ES-I3 (cell line): ENCODE measurements around the gene NDUFA8.

Source experiments
- H3K36me3 ChIP-seq: 2 replicates; pipeline ENCODE4 v1.6.1; 2013; ENCODE audit warnings: mild to moderate bottlenecking, low read length, control low read depth, moderate library complexity; ENCODE audit not compliant: insufficient read depth
- H3K4me1 ChIP-seq: 2 replicates; pipeline ENCODE4 v1.6.1; 2013; ENCODE audit warnings: mild to moderate bottlenecking, control low read depth, low read length; ENCODE audit not compliant: insufficient read depth
- H3K9ac ChIP-seq: 2 replicates; pipeline ENCODE4 v1.6.1; 2013; ENCODE audit warnings: low read depth, mild to moderate bottlenecking, low read length, moderate library complexity
- H3K9me3 ChIP-seq: 2 replicates; pipeline ENCODE4 v1.6.1; 2013; ENCODE audit warnings: mild to moderate bottlenecking, low read length, moderate library complexity; ENCODE audit not compliant: control insufficient read depth, insufficient read depth

Gene NDUFA8

DNA sequence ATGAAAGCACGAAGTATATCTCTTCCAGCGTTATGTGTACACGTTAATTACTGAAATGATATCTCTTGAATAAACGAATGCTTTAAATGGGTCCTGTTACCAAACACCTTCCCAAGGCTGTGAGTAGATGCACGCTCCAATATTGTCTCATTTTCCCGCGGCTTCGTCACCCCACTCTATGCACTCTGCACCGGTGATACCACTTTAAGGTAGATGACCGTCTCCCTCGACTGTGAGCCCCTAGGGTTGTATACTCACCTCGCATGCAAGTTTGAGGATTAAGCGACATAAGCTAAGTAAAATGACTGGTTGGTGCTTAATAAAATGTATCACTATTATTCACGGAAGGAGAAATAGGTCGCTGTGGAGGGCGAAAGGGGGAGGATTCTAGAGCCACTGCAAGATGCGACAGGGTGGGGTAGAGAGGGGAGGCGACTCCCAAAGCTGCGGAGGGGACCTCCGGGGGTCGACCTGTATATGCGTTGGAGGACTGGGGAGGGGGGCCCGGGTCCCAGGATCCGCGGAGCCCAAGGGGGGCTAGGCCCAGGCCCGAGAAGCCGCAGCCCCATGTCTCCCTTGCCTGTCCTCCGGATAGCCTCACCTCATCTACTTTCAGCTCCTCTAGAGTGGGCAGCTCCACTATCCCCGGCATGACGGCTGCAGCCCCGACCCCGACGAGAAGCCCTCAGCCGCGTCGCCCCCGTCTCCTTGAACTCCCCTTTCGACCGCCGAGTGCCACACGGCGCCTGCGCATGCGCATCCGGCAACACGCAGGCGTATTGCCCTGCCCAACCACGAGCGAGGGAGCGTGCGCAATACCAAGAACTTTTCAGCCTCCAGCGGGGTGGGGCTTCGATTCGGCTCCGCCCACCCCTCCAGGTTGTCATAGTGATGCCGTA is at the start of gene NDUFA8, which contains the start of gene MORN5:
Gene NDUFA8 (minus strand): TSS at position 754 of the 899 bp plus-strand sequence. CDS start 102 bp downstream, at position 652.
Gene MORN5 (plus strand): TSS at position 883 of the 899 bp plus-strand sequence. CDS start 65 bp downstream, outside the sequence.
- Histone ChIP-seq H3K4me1 (no peaks in the 10 kb centered on the region), H3K36me3 (no peaks in the 10 kb centered on the region), H3K9ac (peak within 1 kb of the TSS; percentile 82), H3K9me3 (no peaks in the 10 kb centered on the region)

DNA sequence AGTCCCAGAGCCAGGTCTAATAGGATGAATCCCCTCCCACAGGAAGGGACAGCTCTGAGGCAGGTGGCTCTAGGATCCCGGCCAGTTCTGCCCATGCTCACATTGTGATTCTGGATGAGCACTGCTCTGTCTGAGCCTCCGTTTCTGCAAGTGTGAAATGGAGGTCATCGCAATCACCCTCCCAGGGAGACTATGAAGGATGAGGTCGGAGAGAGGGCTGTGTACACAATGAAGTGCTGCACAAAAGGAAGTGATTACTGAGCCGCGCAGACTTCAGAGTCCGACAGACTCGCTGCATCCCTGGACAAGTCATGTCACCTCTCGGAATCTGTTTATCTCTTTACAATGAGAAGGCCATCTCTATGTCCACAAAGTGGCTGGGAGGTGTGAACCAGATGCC is 47.5 kb upstream of the NDUFA8 start:
- no peak overlapping the region for H3K9ac ChIP-seq

DNA sequence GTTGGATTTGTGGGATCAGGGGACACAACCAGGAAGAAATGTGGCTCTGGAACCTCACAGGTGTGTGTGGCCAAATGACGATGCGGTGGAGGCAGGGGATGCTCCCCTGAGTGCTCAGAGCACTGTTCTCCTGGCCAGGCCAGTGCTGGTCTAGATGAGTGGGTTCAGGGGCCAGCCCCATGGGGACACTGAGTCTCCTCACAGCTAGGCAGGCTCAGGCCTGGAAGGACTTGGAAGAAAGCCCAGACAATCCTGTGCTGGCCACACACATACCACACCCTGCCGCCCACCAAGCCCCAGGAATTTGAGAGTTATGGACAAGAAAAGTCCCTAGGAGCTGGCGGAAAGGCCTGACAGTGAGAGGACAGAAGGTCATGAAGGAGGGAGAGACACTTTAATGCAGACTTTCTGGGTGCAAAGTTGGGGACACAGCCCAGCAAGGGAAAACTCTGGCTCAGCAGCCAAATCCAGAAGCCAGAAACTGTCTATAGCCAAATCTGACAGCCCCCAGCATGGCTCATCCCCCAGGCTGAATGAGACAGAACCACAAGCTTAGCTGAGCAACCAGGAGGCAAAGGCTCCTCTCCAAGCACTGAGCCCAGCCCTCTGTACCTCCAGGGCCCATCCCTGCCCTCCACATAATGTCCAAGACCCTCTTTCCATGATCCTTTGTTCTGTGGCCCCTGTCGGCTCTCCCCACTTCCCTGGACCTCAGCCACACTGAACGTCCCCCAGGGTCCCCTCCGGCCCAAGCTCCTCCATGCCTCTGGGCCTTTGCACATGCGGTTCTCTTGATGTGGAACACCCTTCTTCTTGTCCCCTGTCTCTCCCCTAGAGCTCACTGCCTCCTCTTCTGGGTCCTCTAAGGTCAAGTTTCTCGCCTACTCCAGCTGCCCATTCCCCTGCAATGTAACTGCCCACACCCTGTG is 46.8 kb upstream of the NDUFA8 start:
- Histone ChIP-seq H3K36me3 (no peaks in the 10 kb centered on the region), H3K4me1 (peaks cover 6% of the 10 kb centered on the region; the same call in 1 of the 2 replicates), H3K9me3 (no peaks in the 10 kb centered on the region), H3K9ac (no peak overlapping the region)

More for the DNA sequence above, 47.5 kb upstream of the NDUFA8 start:
- Histone ChIP-seq H3K36me3 (no peaks in the 10 kb centered on the region), H3K4me1 (peaks cover 6% of the 10 kb centered on the region; the same call in 1 of the 2 replicates), H3K9me3 (no peaks in the 10 kb centered on the region)

DNA sequence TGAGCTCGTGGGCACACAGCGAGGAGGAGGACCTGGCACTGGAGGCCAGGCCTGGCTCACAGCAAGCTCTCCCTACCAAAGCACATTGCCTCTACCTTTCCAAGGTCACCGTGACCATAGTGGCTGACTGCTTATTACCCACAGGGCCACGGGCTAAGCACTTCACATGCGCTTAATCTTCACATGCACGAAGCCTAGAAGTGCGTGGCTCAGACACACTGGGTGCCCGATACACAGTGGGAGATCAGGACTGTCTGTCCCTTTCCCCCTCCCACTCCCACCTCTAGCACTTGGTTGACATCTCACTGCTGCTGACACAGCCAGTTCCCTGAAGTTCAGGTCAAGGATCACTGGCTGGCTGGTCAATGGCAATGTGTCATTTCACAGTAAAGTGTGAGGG is 45.6 kb upstream of the NDUFA8 start:
- no peaks in the 10 kb centered on the region for H3K36me3 ChIP-seq
- no peaks in the 10 kb centered on the region for H3K9me3 ChIP-seq
- H3K9ac ChIP-seq = no peak overlapping the region
- peaks cover 6% of the 10 kb centered on the region; the same call in 1 of the 2 replicates for H3K4me1 ChIP-seq

DNA sequence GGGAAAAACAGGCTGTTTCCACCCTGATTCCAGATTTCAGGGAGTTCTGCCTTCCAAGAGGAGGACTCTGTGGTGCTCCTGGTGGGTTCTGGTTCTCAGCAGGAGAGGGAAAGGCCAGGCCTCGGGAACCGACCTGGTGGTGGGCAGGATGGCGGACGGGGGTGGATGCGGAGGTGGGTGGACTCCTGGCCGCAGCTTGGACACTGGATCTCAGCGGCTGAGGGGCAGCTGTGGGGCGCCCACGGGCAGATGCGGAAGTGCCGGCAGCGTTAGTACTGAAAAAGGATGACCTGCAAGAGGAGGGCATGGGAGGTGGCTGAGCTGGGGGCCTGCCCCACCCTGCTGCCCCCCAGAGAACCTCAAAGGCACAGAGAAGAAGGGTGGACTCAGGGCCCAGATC is 44.9 kb upstream of the NDUFA8 start:
- Histone ChIP-seq H3K9me3 (no peaks in the 10 kb centered on the region), H3K36me3 (no peaks in the 10 kb centered on the region), H3K4me1 (peaks cover 6% of the 10 kb centered on the region; the same call in 1 of the 2 replicates), H3K9ac (no peak overlapping the region; the same call in 1 of the 2 replicates)

DNA sequence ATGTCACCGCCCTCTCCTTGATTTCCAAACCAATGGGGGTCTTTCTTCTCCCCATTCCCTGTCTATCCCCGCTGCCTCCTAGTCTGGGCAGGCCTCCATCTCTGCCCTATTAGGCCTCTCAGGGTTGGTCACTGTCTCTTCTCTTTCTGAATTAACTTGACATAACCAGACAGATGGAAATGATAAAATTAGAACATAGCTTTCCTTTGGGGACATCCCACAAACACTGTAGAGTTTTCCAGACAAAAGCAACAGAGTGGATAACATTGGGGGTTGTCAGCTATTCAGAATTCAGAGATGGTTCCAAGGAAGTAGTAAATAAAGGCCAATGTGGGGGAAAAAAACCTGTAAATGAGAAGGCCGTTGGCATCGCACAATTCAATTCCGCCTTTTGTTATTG is 44.5 kb upstream of the NDUFA8 start:
- Histone ChIP-seq H3K9me3 (no peaks in the 10 kb centered on the region), H3K4me1 (peaks cover 6% of the 10 kb centered on the region; the same call in 1 of the 2 replicates), H3K36me3 (no peaks in the 10 kb centered on the region), H3K9ac (no peak overlapping the region)

DNA sequence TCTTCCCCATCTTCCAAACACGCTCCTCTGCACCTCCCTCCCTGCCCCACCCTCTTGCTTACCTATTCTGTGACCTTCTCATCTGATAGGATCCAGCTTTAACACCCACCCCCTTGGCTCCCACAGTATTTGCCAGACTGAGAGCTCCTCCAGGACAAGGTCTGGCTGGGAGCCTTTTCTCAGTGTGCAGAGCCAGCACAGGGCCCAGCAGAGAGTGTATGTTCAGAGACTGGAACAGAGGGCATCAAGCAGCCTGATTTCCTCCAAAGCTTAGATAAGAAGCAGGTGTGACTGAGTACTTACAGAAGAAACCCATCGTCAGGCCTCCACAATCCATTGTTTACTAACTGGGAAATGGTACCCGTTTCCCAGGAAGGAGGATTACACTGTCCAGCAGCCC is 42.5 kb upstream of the NDUFA8 start:
- peaks cover 11% of the 10 kb centered on the region; the same call in 1 of the 2 replicates for H3K4me1 ChIP-seq
- no peak overlapping the region for H3K9ac ChIP-seq
- no peaks in the 10 kb centered on the region for H3K9me3 ChIP-seq
- no peaks in the 10 kb centered on the region for H3K36me3 ChIP-seq

DNA sequence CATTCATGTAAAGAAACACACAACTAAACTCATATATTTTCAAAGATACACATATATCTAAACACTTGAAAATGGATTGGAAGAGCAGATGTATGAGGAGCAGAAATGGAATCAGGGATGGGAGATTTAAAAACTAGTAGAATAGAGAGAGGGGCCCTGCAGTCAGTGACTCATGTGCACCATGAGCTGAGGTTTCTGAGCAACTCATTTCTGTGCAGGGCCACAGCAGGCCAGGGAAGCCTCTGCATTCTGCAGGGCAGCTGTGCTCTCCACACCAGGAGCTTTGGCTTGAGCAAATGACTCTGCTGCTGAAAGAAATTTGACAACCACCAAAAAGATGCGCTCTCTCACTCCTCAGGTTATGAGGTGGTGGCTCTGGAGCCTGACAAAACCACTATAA is 42.1 kb upstream of the NDUFA8 start:
- H3K9ac ChIP-seq = no peak overlapping the region
- no peaks in the 10 kb centered on the region for H3K9me3 ChIP-seq
- peaks cover 11% of the 10 kb centered on the region; the same call in 1 of the 2 replicates for H3K4me1 ChIP-seq
- no peaks in the 10 kb centered on the region for H3K36me3 ChIP-seq

DNA sequence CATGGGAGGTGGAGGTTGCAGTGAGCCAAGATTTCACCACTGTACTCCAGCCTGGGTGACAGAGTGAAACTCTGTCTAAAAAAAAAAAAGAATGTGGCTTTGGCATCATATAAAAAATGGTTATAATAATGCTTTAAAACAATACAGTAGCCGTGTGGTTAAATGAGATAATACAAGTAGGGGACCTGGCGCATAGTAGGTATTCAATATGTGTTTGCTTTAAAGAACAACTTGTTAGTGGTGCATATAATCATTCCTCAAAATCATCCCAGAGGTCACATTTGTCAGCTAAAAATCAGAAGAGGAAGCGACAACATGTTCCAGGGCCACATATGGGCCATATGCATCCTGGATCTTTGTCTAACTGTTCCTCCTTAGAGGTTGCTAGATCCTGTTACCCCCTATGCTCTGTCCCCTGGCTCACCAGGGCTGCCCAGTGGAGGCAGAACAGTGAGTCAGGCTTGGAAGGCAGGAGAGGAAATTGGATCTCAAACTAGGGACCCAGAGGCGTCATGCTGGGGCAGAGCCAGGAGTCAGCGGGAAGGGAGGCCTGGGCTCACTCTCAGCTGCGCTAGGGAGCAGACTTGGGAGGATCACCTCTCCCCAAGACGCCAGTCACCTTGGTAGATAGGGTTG is 41.5 kb upstream of the NDUFA8 start:
- Histone ChIP-seq H3K36me3 (no peaks in the 10 kb centered on the region), H3K9me3 (no peaks in the 10 kb centered on the region), H3K4me1 (peaks cover 11% of the 10 kb centered on the region; the same call in 1 of the 2 replicates), H3K9ac (no peak overlapping the region)

DNA sequence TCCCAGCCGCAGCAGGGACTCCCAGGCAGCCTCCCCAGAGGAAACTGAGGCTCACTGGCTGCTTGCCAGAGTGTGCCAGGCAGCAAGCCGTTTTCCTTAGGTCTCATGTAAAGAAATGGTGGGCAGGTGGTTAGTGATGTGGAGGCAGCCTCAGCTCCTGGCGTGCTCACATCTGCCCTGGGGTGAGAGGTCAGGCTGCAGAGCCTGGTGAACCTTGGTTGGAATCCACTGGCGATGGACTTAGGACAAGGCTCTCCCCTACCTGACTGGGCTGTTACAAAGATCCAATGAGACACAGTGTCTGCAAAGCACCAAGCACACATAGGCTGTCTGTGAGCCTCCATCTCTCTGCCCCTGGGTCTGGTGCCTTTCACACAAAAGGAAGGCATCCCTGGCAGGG is 38.3 kb upstream of the NDUFA8 start:
- Histone ChIP-seq H3K9me3 (no peaks in the 10 kb centered on the region), H3K36me3 (no peaks in the 10 kb centered on the region), H3K9ac (no peak overlapping the region), H3K4me1 (peaks cover 7% of the 10 kb centered on the region; the same call in 1 of the 2 replicates)

DNA sequence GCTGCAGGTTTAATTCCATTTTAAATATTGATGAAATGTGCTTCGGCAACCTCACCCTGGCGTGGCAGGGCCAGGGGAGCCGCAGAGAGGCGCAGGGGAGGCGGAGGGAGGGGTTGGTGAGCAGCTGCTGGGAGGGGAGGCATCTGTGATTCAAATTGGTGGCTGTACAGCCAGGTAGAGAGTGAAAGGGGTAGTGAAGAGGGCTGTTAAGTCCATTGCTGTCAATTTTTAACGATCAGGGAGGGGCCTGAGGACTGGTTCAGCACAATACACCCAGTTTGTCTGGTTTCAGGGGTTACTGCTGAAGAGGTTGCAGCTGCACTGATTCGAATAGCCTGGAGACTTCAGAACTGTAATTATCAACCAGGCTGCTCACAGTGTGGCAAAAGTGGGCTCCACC is 37.8 kb upstream of the NDUFA8 start:
- Histone ChIP-seq H3K9me3 (no peaks in the 10 kb centered on the region), H3K9ac (no peak overlapping the region), H3K4me1 (peaks cover 11% of the 10 kb centered on the region; the same call in 1 of the 2 replicates), H3K36me3 (no peaks in the 10 kb centered on the region)

DNA sequence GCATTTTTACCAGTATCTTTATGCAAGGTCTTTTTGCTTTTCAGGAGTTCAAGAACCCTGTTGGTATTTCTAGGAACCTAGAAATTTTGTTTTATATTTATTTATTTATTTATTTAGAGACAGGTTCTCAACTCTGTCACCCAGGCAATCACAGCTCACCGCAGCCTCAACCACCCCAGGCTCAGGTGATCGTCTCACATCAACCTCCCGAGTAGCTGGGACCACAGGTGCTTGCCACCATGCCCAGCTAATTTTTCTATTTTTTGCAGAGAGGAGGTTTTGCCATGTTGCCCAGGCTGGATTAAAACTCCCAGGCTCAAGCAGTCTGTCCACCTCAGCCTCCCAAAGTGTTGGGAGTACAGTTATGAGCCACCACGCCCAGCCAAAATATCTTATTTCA is 36.3 kb upstream of the NDUFA8 start:
- no peaks in the 10 kb centered on the region for H3K36me3 ChIP-seq
- peaks cover 24% of the 10 kb centered on the region for H3K4me1 ChIP-seq
- H3K9me3 ChIP-seq = no peaks in the 10 kb centered on the region
- no peak overlapping the region for H3K9ac ChIP-seq

DNA sequence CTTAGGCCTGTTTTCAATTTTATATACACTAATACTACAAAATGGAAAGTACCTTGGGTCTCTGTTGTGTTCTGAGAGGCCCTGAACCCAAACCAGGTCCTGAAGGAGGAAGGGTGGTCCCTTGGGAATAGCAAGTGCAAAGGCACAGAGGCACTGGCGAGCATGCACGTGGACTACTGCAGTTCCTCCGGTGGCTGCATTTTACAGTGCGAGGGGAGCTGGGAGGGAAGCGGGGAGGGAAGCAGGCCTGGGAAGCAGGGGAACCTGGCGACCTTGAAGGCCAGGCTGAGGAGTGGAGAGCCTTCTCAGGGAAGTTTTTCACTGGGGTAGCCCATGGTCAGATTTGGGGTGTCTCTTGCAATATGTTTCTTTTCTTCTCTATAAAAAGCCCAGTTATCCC is 34.1 kb upstream of the NDUFA8 start:
- Histone ChIP-seq H3K9me3 (no peaks in the 10 kb centered on the region), H3K9ac (no peak overlapping the region), H3K4me1 (peaks cover 25% of the 10 kb centered on the region), H3K36me3 (no peaks in the 10 kb centered on the region)
